ENCODE measurements around the gene HELZ.

Gene HELZ

GRCh38 chr17:67178555-67178954 is 66.4 kb downstream of the HELZ start:
- TF ChIP-seq, protein P1, sequence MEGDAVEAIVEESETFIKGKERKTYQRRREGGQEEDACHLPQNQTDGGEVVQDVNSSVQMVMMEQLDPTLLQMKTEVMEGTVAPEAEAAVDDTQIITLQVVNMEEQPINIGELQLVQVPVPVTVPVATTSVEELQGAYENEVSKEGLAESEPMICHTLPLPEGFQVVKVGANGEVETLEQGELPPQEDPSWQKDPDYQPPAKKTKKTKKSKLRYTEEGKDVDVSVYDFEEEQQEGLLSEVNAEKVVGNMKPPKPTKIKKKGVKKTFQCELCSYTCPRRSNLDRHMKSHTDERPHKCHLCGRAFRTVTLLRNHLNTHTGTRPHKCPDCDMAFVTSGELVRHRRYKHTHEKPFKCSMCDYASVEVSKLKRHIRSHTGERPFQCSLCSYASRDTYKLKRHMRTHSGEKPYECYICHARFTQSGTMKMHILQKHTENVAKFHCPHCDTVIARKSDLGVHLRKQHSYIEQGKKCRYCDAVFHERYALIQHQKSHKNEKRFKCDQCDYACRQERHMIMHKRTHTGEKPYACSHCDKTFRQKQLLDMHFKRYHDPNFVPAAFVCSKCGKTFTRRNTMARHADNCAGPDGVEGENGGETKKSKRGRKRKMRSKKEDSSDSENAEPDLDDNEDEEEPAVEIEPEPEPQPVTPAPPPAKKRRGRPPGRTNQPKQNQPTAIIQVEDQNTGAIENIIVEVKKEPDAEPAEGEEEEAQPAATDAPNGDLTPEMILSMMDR (conservative IDR thresholded peaks at IDR 0.05; ENCODE audit: low read depth), result no peak
- CTCF ChIA-PET, result interaction anchor here (0.5 to 0.9 kb wide), 3 partner anchors 12 to 616 kb away, joined by 3 read pairs; no protein-coding TSS in a partner anchor
- no peak for DNase-seq (ENCODE audit: low spot score)
- POLR2A ChIA-PET (ENCODE audit: low non-redundant PET), result no interaction called here
- H3K27ac ChIP-seq, result no peak overlapping the region

DNA sequence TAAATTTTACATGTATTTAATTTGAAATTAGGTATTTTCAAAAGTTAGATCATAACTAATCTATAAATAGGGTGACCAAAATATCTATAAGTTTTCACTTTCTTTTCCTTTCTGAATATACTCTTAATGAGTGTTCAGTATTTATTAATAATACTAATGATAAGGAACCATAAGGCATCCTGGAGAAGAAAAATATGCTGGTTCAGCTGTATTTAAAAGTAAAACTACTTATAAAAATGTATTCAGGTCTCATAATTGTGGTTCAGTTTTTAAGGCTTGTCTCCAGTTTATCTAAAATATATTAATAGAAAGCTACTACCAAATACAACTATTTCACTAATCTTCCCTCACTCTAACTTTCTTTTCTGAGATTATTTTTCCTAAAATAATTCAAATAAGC is 67.3 kb downstream of the HELZ start:
- no peak for DNase-seq (ENCODE audit: low spot score)
- CTCF ChIA-PET, result interaction anchor here (0.9 kb wide), 1 partner anchor 13 kb away, joined by 3 read pairs; no protein-coding TSS in a partner anchor
- H3K27ac ChIP-seq, result no peak overlapping the region
- POLR2A ChIA-PET (ENCODE audit: low non-redundant PET), result no interaction called here
- TF ChIP-seq, protein P1 (conservative IDR thresholded peaks at IDR 0.05; ENCODE audit: low read depth), result no peak

GRCh38 chr17:67174190-67174589 is 70.8 kb downstream of the HELZ start:
- CTCF ChIA-PET, result no interaction called here

DNA sequence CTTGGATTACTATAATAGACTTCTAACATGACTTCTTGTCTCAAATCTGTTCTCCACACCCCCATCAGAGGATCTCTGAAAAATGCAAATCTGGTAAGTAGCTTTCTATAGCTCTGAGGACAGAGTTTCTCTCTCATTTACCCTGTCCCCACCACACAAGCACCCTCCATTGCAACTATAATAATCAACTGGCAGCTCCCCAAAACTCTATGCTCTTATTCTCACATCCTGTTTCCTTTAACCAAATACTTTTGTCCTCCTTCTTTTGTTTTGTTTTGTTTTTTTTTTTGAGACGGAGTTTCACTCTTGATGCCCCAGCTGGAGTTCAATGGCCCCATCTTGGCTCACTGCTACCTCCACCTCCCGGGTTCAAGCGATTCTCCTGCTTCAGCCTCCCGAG is 73.4 kb downstream of the HELZ start:
- TF ChIP-seq, protein P1 (conservative IDR thresholded peaks at IDR 0.05; ENCODE audit: low read depth), result no peak
- no peak for DNase-seq (ENCODE audit: low spot score)
- ChIA-PET POLR2A (ENCODE audit: low non-redundant PET) (no interaction called here), CTCF (no interaction called here)
- no peak overlapping the region for H3K27ac ChIP-seq

More at GRCh38 chr17:67174190-67174589, 70.8 kb downstream of the HELZ start:
- no peak overlapping the region for H3K27ac ChIP-seq
- no peak for DNase-seq (ENCODE audit: low spot score)
- TF ChIP-seq, protein P1 (conservative IDR thresholded peaks at IDR 0.05; ENCODE audit: low read depth), result no peak
- POLR2A ChIA-PET (ENCODE audit: low non-redundant PET), result no interaction called here

GRCh38 chr17:67168496-67168895 is 76.5 kb downstream of the HELZ start:
- POLR2A ChIA-PET (ENCODE audit: low non-redundant PET), result no interaction called here

GRCh38 chr17:67165201-67165600 is 79.8 kb downstream of the HELZ start:
- POLR2A ChIA-PET (ENCODE audit: low non-redundant PET), result no interaction called here
- CTCF ChIA-PET, result no interaction called here
- DNase-seq (ENCODE audit: low spot score), result no peak
- H3K27ac ChIP-seq, result no peak overlapping the region
- TF ChIP-seq, protein P1 (conservative IDR thresholded peaks at IDR 0.05; ENCODE audit: low read depth), result no peak

More at GRCh38 chr17:67168496-67168895, 76.5 kb downstream of the HELZ start:
- CTCF ChIA-PET, result no interaction called here
- no peak overlapping the region for H3K27ac ChIP-seq
- DNase-seq (ENCODE audit: low spot score), result no peak
- TF ChIP-seq, protein P1 (conservative IDR thresholded peaks at IDR 0.05; ENCODE audit: low read depth), result no peak

DNA sequence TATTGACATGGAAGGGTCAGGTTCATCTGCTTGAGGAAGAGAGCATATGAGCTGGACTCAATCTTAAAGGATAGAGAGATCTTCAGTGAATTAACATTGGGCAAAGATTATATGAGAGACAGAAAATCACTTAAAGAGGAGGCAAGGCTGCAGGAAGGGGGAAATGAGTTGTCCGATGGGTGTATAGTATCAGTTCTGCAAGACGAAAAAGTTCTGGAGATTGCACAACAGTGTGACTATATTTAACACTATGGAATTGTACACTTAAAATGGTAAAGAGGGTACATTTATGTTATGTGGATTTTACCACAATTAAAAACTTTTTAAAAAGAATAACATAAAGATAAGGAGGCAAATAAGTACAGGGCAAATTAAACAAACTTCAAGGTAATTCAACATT is 80.7 kb downstream of the HELZ start:
- CTCF ChIA-PET, result interaction anchor here (0.7 kb wide), 1 partner anchor 49 kb away, joined by 4 read pairs; no protein-coding TSS in a partner anchor
- POLR2A ChIA-PET (ENCODE audit: low non-redundant PET), result no interaction called here
- no peak overlapping the region for H3K27ac ChIP-seq
- DNase-seq (ENCODE audit: low spot score), result no peak
- TF ChIP-seq, protein P1 (conservative IDR thresholded peaks at IDR 0.05; ENCODE audit: low read depth), result no peak
